NCI-H1930 (cell line): Measurements from ENCODE around the gene PCDHB2.
"Not testable (repeated sequence)": the region's sequence is repeated elsewhere in the genome, so short reads cannot be mapped to it uniquely, and the experiment has no call there.

ENCODE experiments used
- DNase-seq, 2 experiments: peaks; one replicate each; lab custom pipeline; 2025; lab: John Stamatoyannopoulos, UW

The PCDHB2 gene

DNA sequence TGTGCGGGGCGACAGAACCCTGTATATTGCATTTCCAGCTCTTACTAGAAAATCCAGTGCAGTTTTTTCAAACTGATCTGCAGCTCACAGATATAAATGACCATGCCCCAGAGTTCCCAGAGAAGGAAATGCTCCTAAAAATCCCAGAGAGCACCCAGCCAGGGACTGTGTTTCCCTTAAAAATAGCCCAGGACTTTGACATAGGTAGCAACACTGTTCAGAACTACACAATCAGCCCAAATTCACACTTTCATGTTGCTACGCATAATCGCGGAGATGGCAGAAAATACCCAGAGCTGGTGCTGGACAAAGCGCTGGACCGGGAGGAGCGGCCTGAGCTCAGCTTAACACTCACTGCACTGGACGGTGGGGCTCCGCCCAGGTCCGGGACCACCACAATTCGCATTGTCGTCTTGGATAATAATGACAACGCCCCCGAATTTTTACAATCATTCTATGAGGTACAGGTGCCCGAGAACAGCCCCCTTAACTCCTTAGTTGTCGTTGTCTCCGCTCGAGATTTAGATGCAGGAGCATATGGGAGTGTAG lies 41.4 kb downstream of the PCDHB2 start:
- DNase-seq: no peak

DNA sequence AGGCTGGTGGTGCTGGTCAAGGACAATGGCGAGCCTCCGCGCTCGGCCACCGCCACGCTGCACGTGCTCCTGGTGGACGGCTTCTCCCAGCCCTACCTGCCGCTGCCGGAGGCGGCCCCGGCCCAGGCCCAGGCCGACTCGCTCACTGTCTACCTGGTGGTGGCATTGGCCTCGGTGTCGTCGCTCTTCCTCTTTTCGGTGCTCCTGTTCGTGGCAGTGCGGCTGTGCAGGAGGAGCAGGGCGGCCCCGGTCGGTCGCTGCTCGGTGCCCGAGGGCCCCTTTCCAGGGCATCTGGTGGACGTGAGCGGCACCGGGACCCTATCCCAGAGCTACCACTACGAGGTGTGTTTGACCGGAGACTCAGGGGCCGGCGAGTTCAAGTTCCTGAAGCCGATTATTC lies 42.9 kb downstream of the PCDHB2 start:
- not testable (repeated sequence) for DNase-seq
